HG02610 (cell line): Measurements from ENCODE around the gene RBBP9.
"Not testable (repeated sequence)": the region's sequence is repeated elsewhere in the genome, so short reads cannot be mapped to it uniquely, and the experiment has no call there.

Source experiments
- ATAC-seq: cut with Tn5 transposase; IDR thresholded peaks from one replicate; pipeline ENCODE4 v1.9.1; 2021; ENCODE audit warnings: mild to moderate bottlenecking, moderate library complexity; ENCODE audit not compliant: unreplicated experiment

Gene RBBP9

GRCh38 chr20:18496740-18497592 is at the start of gene RBBP9:
Gene RBBP9 (minus strand): TSS chr20:18497225. CDS start chr20:18497167, 58 bp downstream.
- peak; percentile 96 for ATAC-seq

- ATAC-seq: no peak
Measured at GRCh38 chr20:18545566-18545965, 48.5 kb upstream of the RBBP9 start.

GRCh38 chr20:18543932-18544331 is 46.9 kb upstream of the RBBP9 start:
- no peak for ATAC-seq

GRCh38 chr20:18543216-18543615 is 46.2 kb upstream of the RBBP9 start:
- ATAC-seq: no peak

GRCh38 chr20:18541741-18542140 is 44.7 kb upstream of the RBBP9 start:
- no peak for ATAC-seq

GRCh38 chr20:18537651-18538050 is 40.6 kb upstream of the RBBP9 start:
- no peak for ATAC-seq

GRCh38 chr20:18533978-18534644 is 37.1 kb upstream of the RBBP9 start:
- ATAC-seq: no peak

- no peak for ATAC-seq
Measured at GRCh38 chr20:18533491-18533890, 36.5 kb upstream of the RBBP9 start.

GRCh38 chr20:18532626-18533025 is 35.6 kb upstream of the RBBP9 start:
- no peak for ATAC-seq

GRCh38 chr20:18529041-18529440 is 32.0 kb upstream of the RBBP9 start:
- no peak for ATAC-seq

- no peak for ATAC-seq
Measured at GRCh38 chr20:18527836-18528235, 30.8 kb upstream of the RBBP9 start.

GRCh38 chr20:18527339-18527738 is 30.3 kb upstream of the RBBP9 start:
- ATAC-seq: no peak

GRCh38 chr20:18526761-18527160 is 29.7 kb upstream of the RBBP9 start:
- not testable (repeated sequence) for ATAC-seq

GRCh38 chr20:18524646-18525045 is 27.6 kb upstream of the RBBP9 start:
- no peak for ATAC-seq

- no peak for ATAC-seq
Measured at GRCh38 chr20:18523066-18523465, 26.0 kb upstream of the RBBP9 start.

- not testable (repeated sequence) for ATAC-seq
Measured at GRCh38 chr20:18522066-18522465, 25.0 kb upstream of the RBBP9 start.

- no peak for ATAC-seq
Measured at GRCh38 chr20:18515973-18516372, 18.9 kb upstream of the RBBP9 start.

GRCh38 chr20:18514127-18514526 is 17.1 kb upstream of the RBBP9 start:
- no peak for ATAC-seq

GRCh38 chr20:18513208-18513607 is 16.2 kb upstream of the RBBP9 start:
- no peak for ATAC-seq

- no peak for ATAC-seq
Measured at GRCh38 chr20:18511571-18511970, 14.5 kb upstream of the RBBP9 start.

- ATAC-seq: peak; percentile 96
Measured at GRCh38 chr20:18507218-18508191, 10.5 kb upstream of the RBBP9 start, which contains the start of gene SEC23B. Gene SEC23B (plus strand): TSS chr20:18507940. CDS start chr20:18510836, 2,896 bp downstream.
